Endothelial cell of umbilical vein (primary cell): Measurements from ENCODE around the gene PRKCSH. TPM values are rescaled to one million over a fixed set of nuclear protein-coding genes. Genes with fewer than 3 reads are reported as not detected.

Experiments used
- BruUV-seq: library from RNA; stranded (reverse); fragments of 400-500 nt; replicated peaks from 2 replicates; lab custom pipeline; 2021; lab: Mats Ljungman, UMichigan
- CTCF ChIA-PET: fragments of 300-600, 350-600 bp; sonication (Branson Sonifier 250); formaldehyde crosslinking; loops from one replicate; lab custom pipeline; 2021; ENCODE audit warnings: antibody characterized with exemption, inconsistent platforms; lab: Charles Lee
- POLR2A ChIA-PET: fragments of 300-600, 350-600 bp; sonication (Branson Sonifier 250); formaldehyde crosslinking; loops from one replicate; lab custom pipeline; 2021; ENCODE audit warnings: antibody characterized with exemption, inconsistent platforms; lab: Charles Lee
- DNase-seq: peaks from one replicate; pipeline ENCODE4 v3.0.0-alpha.2; 2011; ENCODE audit warnings: low read depth, low spot score
- FAIRE-seq: peaks from 2 replicates; lab custom pipeline; 2011; peaks lifted over from hg19 to GRCh38; lab: Jason Lieb, UNC
- H2AFZ ChIP-seq: 2 replicates; pipeline ENCODE4 v1.6.0; 2012; ENCODE audit warnings: low read depth, low read length, control low read depth, inconsistent platforms
- H3K27ac ChIP-seq: 2 replicates; pipeline ENCODE4 v1.5.1; 2011; ENCODE audit warnings: low read depth, mild to moderate bottlenecking, control low read depth, low read length, moderate library complexity; ENCODE audit not compliant: insufficient read depth
- H3K27me3 ChIP-seq, 2 experiments: 2 replicates each; pipeline versions ENCODE4 v1.6.0 to v1.6.1; 2011; ENCODE audit warnings: low read length in 2 of 2, mixed read lengths in 1 of 2; ENCODE audit not compliant: control insufficient read depth in 2 of 2, insufficient read depth in 2 of 2
- H3K36me3 ChIP-seq, 2 experiments: 2 replicates in 1 of 2; 3 replicates in 1 of 2; pipeline ENCODE4 v1.5.1; 2011; ENCODE audit warnings: low read length in 2 of 2, mild to moderate bottlenecking in 1 of 2, moderate library complexity in 1 of 2; ENCODE audit not compliant: control insufficient read depth in 2 of 2, insufficient read depth in 2 of 2; ENCODE audit errors: extremely low read depth in 1 of 2
- H3K4me1 ChIP-seq: 3 replicates; pipeline ENCODE4 v1.5.1; 2011; ENCODE audit warnings: mild to moderate bottlenecking, low read length; ENCODE audit not compliant: control insufficient read depth, insufficient read depth; ENCODE audit errors: extremely low read depth
- H3K4me2 ChIP-seq: 2 replicates; pipeline ENCODE4 v1.6.1; 2011; ENCODE audit warnings: low read length, control low read depth, mixed read lengths; ENCODE audit not compliant: insufficient read depth
- H3K4me3 ChIP-seq, 3 experiments: fragments of 200-600 bp in 1 of 3; sonication (generic), shearing (Covaris generic) in 1 of 3; replicated peaks in 1 of 3; 2 replicates each; pipeline ENCODE4 v1.5.1; 2011 to 2016; ENCODE audit warnings: control low read depth in 3 of 3, low read length in 3 of 3, mild to moderate bottlenecking in 2 of 3, inconsistent platforms in 1 of 3, low read depth in 1 of 3, moderate library complexity in 1 of 3; ENCODE audit not compliant: insufficient read depth in 1 of 3
- H3K79me2 ChIP-seq: 2 replicates; pipeline ENCODE4 v1.6.0; 2012; ENCODE audit warnings: low read length, inconsistent platforms; ENCODE audit not compliant: control insufficient read depth, insufficient read depth
- H3K9ac ChIP-seq: replicated peaks from 2 replicates; pipeline ENCODE3; 2011; ENCODE audit warnings: low read length, control low read depth; ENCODE audit not compliant: insufficient read depth; ENCODE audit errors: extremely low read depth
- H3K9me1 ChIP-seq: replicated peaks from 3 replicates; pipeline ENCODE4 v1.6.0; 2011; ENCODE audit warnings: mild to moderate bottlenecking, low read length; ENCODE audit not compliant: control insufficient read depth, insufficient read depth; ENCODE audit errors: extremely low read depth
- H3K9me3 ChIP-seq: replicated peaks from 2 replicates; pipeline ENCODE4 v1.5.1; 2012; ENCODE audit warnings: low read length, inconsistent platforms; ENCODE audit not compliant: control insufficient read depth, insufficient read depth
- H4K20me1 ChIP-seq: replicated peaks from 2 replicates; pipeline ENCODE3; 2011; ENCODE audit warnings: mild to moderate bottlenecking, low read length; ENCODE audit not compliant: control insufficient read depth, insufficient read depth; ENCODE audit errors: extremely low read depth
- CTCF ChIP-seq, 2 donors: IDR thresholded peaks; 1 replicate in 1 of 2; 2 replicates in 1 of 2; pipeline ENCODE4 v1.5.1; 2011; ENCODE audit warnings: low read length in 2 of 2, mild to moderate bottlenecking in 2 of 2, moderate library complexity in 2 of 2, control low read depth in 1 of 2, inconsistent platforms in 1 of 2, low read depth in 1 of 2; ENCODE audit not compliant: insufficient read depth in 1 of 2; ENCODE audit errors: extremely low read depth in 1 of 2
- EZH2 ChIP-seq: IDR thresholded peaks from 2 replicates; pipeline ENCODE4 v1.6.1; 2012; ENCODE audit warnings: borderline replicate concordance, low read depth, mild to moderate bottlenecking, moderate library complexity, low read length, inconsistent platforms; ENCODE audit not compliant: severe bottlenecking
- FOS ChIP-seq: IDR thresholded peaks from 2 replicates; pipeline ENCODE4 v1.6.1; 2011; ENCODE audit warnings: mild to moderate bottlenecking, low read length, moderate library complexity, borderline replicate concordance; ENCODE audit not compliant: insufficient read depth
- GATA2 ChIP-seq: IDR thresholded peaks from 2 replicates; pipeline ENCODE4 v1.7.0; 2011; ENCODE audit warnings: low read depth, mild to moderate bottlenecking, moderate library complexity, mixed read lengths, low read length; ENCODE audit not compliant: insufficient read length, insufficient read depth
- JUN ChIP-seq: IDR thresholded peaks from 2 replicates; pipeline ENCODE4 v1.6.1; 2011; ENCODE audit warnings: borderline replicate concordance, low read depth; ENCODE audit not compliant: insufficient read length, insufficient read depth
- MAX ChIP-seq: IDR thresholded peaks from 2 replicates; pipeline ENCODE4 v1.6.1; 2011; ENCODE audit not compliant: insufficient read depth, insufficient read length
- MYC ChIP-seq: IDR thresholded peaks from one replicate; pipeline ENCODE4 v1.6.1; 2011; ENCODE audit warnings: mild to moderate bottlenecking, low read depth, low read length
- POLR2A ChIP-seq: IDR thresholded peaks from 2 replicates; pipeline ENCODE4 v1.6.1; 2012; ENCODE audit warnings: low read depth, mild to moderate bottlenecking, control low read depth, low read length
- POLR2AphosphoS5 ChIP-seq: IDR thresholded peaks from 2 replicates; pipeline ENCODE4 v1.6.1; 2012; ENCODE audit warnings: low read depth, mild to moderate bottlenecking, control low read depth, low read length, moderate library complexity; ENCODE audit not compliant: insufficient read depth
- dilution Hi-C: fragments of 300-500 bp; cut with MboI; formaldehyde crosslinking; loops from one replicate; pipeline ENCODE4 v1.15.0; 2019; ENCODE audit warnings: low sequenced_read_pairs; ENCODE audit not compliant: extremely low pct_ligation_motif_present
- intact Hi-C: fragments of 100-400 bp; cut with micrococcal nuclease; formaldehyde crosslinking; loops from one replicate; pipeline ENCODE4 v1.10.0; 2022
- polyA plus RNA-seq, 4 experiments: library from polyadenylated mRNA; depleted of rRNA in 3 of 4; stranded (reverse) in 3 of 4; unstranded in 1 of 4; fragments of >200 nt; gene quantifications; 2 replicates each; pipeline versions ENCODE4 v1.2.1 to v1.2.3, GENCODE V29; 2011 to 2012; ENCODE audit warnings: missing spikeins in 1 of 4
- total RNA-seq: library from RNA; stranded (reverse); gene quantifications from 2 replicates; pipeline ENCODE4 v1.2.3, GENCODE V29; 2021

PRKCSH gene
- total and polyA plus RNA-seq, 2 donors (not counting 3 experiments of a cell fraction or from before 2014, with no cell fraction given) = 215 to 425 TPM

GRCh38 chr19:11387162-11388034, 48.0 kb upstream of the PRKCSH start:
- no peaks in the 10 kb centered on the region for H4K20me1 ChIP-seq
- no peaks in the 10 kb centered on the region for H3K36me3 ChIP-seq
- no peaks in the 10 kb centered on the region for H3K9me1 ChIP-seq
- ChIA-PET POLR2A (interaction anchor here (0.6 kb wide), 1 partner anchor 158 kb away, joined by 3 read pairs; no protein-coding TSS in a partner anchor), CTCF (interaction anchor here (0.6 to 2.0 kb wide), 8 partner anchors 10 to 95 kb away, joined by 3 to 7 read pairs (median 4); partner anchors contain the start of genes ODAD3 and PRKCSH)
- BruUV-seq = no TSS peak
- H3K27me3 ChIP-seq = no peaks in the 10 kb centered on the region
- FAIRE-seq (no peak), DNase-seq (no peak)
- no peak overlapping the region for H3K4me2 ChIP-seq
- no peak overlapping the region for H2AFZ ChIP-seq
- no peak overlapping the region for H3K27ac ChIP-seq
- H3K9ac ChIP-seq = no peak overlapping the region
- no peak overlapping the region for H3K4me3 ChIP-seq
- H3K79me2 ChIP-seq = no peaks in the 10 kb centered on the region
- H3K9me3 ChIP-seq = no peaks in the 10 kb centered on the region
- dilution Hi-C loops (no loop called here), intact Hi-C loops (no loop called here)
- peaks cover 14% of the 10 kb centered on the region for H3K4me1 ChIP-seq
- TF ChIP-seq EZH2 (no peak), POLR2A (no peak), MYC (no peak), CTCF (IDR thresholded peaks at IDR 0.05; ENCODE audit: extremely low read depth in 1 of 2, insufficient read depth in 1 of 2, low read depth in 1 of 2, low read length in 2 of 2) (no peak), GATA2 (no peak), JUN (no peak), POLR2AphosphoS5 (no peak), FOS (no peak), MAX (no peak)
